CD4-positive, alpha-beta T cell treated with Interferon alpha-2 for 1 hour (primary cell): ENCODE measurements around the gene PAPOLG.
"Not testable (repeated sequence)": the region's sequence is repeated elsewhere in the genome, so short reads cannot be mapped to it uniquely, and the experiment has no call there.

ENCODE experiments used
- DNase-seq, 2 donors: peaks; one replicate each; pipeline ENCODE4 v3.0.0-alpha.2; 2020 to 2022

PAPOLG gene

GRCh38 chr2:60823694-60824305, 67.7 kb downstream of the PAPOLG start:
- no peak for DNase-seq

- no peak for DNase-seq
Measured at GRCh38 chr2:60825666-60826065, 69.6 kb downstream of the PAPOLG start.

GRCh38 chr2:60826111-60826510, 70.0 kb downstream of the PAPOLG start:
- no peak for DNase-seq

- not testable (repeated sequence) for DNase-seq
Measured at GRCh38 chr2:60826860-60827259, 70.8 kb downstream of the PAPOLG start.

- no peak for DNase-seq
Measured at GRCh38 chr2:60827369-60827768, 71.3 kb downstream of the PAPOLG start.

GRCh38 chr2:60830991-60831390, 74.9 kb downstream of the PAPOLG start:
- DNase-seq, result no peak

- no peak for DNase-seq
Measured at GRCh38 chr2:60831921-60832320, 75.9 kb downstream of the PAPOLG start.

- DNase-seq, result no peak
Measured at GRCh38 chr2:60832621-60833020, 76.6 kb downstream of the PAPOLG start.

GRCh38 chr2:60834270-60834717, 78.2 kb downstream of the PAPOLG start:
- peak in 1 of 2 donors; percentile 26 for DNase-seq

GRCh38 chr2:60836491-60836890, 80.4 kb downstream of the PAPOLG start:
- DNase-seq, result no peak

- no peak for DNase-seq
Measured at GRCh38 chr2:60837123-60837522, 81.1 kb downstream of the PAPOLG start.

- no peak for DNase-seq
Measured at GRCh38 chr2:60838481-60838880, 82.4 kb downstream of the PAPOLG start.

GRCh38 chr2:60839126-60839813, 83.2 kb downstream of the PAPOLG start:
- no peak for DNase-seq

GRCh38 chr2:60840880-60841279, 84.8 kb downstream of the PAPOLG start:
- DNase-seq, result peak; percentile 14 to 49

- no peak for DNase-seq
Measured at GRCh38 chr2:60843006-60843405, 86.9 kb downstream of the PAPOLG start.

GRCh38 chr2:60844105-60844504, 88.0 kb downstream of the PAPOLG start:
- no peak for DNase-seq

- no peak for DNase-seq
Measured at GRCh38 chr2:60847854-60848253, 91.8 kb downstream of the PAPOLG start.
